K562 (cell line): ENCODE data around the gene MVD.

ENCODE experiments used
- BDP1 ChIP-seq: IDR thresholded peaks from 3 replicates; pipeline ENCODE4 v1.6.1; 2011; ENCODE audit not compliant: insufficient read length, insufficient read depth
- CEBPG ChIP-seq, 3 experiments: fragments of 200-800 bp in 1 of 3; sonication (Bioruptor generic) in 1 of 3; sonication (generic) in 1 of 3; formaldehyde crosslinking in 1 of 3; IDR thresholded peaks in 2 of 3; conservative IDR thresholded peaks in 1 of 3; 2 replicates each; pipeline versions ENCODE4 v1.6.1 to v1.8.0; 2016 to 2022; ENCODE audit warnings: missing compliant biosample characterization in 2 of 3, missing genetic modification characterization in 2 of 3, mild to moderate bottlenecking in 1 of 3, missing genetic modification reagents in 1 of 3
- ELF1 ChIP-seq: fragments of 200-800 bp; sonication (Bioruptor generic); IDR thresholded peaks from 2 replicates; pipeline ENCODE4 v1.6.1; 2016; ENCODE audit warnings: missing genetic modification characterization, missing compliant biosample characterization
- ERF ChIP-seq: fragments of 450-650 bp; formaldehyde crosslinking; IDR thresholded peaks from 2 replicates; pipeline ENCODE4 v1.4.0; 2020; ENCODE audit warnings: mild to moderate bottlenecking, mixed read lengths
- HCFC1 ChIP-seq: IDR thresholded peaks from 2 replicates; pipeline ENCODE4 v1.6.1; 2012; ENCODE audit warnings: low read depth, low read length, improper control_type of control experiment
- JUNB ChIP-seq: fragments of 450-650 bp; formaldehyde crosslinking; conservative IDR thresholded peaks from 2 replicates; pipeline ENCODE4 v1.4.0; 2020; ENCODE audit warnings: mild to moderate bottlenecking
- NCOR1 ChIP-seq: fragments of 450-650 bp; IDR thresholded peaks from 2 replicates; pipeline ENCODE4 v1.6.1; 2016; ENCODE audit warnings: mild to moderate bottlenecking, moderate library complexity
- SAFB2 ChIP-seq: fragments of 200-400 bp; formaldehyde crosslinking; IDR thresholded peaks from 2 replicates; pipeline ENCODE4 v1.6.1; 2018; ENCODE audit warnings: borderline replicate concordance, low read length, low read depth, moderate library complexity; ENCODE audit not compliant: severe bottlenecking
- SIRT6 ChIP-seq: IDR thresholded peaks from one replicate; pipeline ENCODE4 v1.6.1; 2012; ENCODE audit warnings: low read depth, mild to moderate bottlenecking, control low read depth, inconsistent platforms, low read length, moderate library complexity
- ZNF384 ChIP-seq: IDR thresholded peaks from 2 replicates; pipeline ENCODE4 v1.6.1; 2012; ENCODE audit warnings: low read depth, low read length, improper control_type of control experiment
- TF ChIP-seq, protein P1 (sequence below), 3 experiments: IDR thresholded peaks in 2 of 3; conservative IDR thresholded peaks in 1 of 3; 2 replicates each; pipeline ENCODE4 v1.5.1; 2011 to 2012; ENCODE audit warnings: low read length in 3 of 3, mild to moderate bottlenecking in 3 of 3, control low read depth in 2 of 3, improper control_type of control experiment in 1 of 3, inconsistent platforms in 1 of 3, low read depth in 1 of 3, mixed read lengths in 1 of 3, moderate library complexity in 1 of 3; ENCODE audit not compliant: insufficient read depth in 2 of 3
- TF ChIP-seq, protein P2 (sequence below), 2 experiments: fragments of 450-650 bp; formaldehyde crosslinking in 1 of 2; IDR thresholded peaks; 2 replicates each; pipeline versions ENCODE4 v1.4.0 to v1.6.1; 2014 to 2020; ENCODE audit warnings: mild to moderate bottlenecking in 2 of 2, borderline replicate concordance in 1 of 2, low read depth in 1 of 2
- TF ChIP-seq, protein P3 (sequence below): fragments of 250-450 bp; sonication (Bioruptor Pico); IDR thresholded peaks from 2 replicates; pipeline ENCODE4 v1.6.1; 2021; ENCODE audit warnings: mild to moderate bottlenecking

DNA sequence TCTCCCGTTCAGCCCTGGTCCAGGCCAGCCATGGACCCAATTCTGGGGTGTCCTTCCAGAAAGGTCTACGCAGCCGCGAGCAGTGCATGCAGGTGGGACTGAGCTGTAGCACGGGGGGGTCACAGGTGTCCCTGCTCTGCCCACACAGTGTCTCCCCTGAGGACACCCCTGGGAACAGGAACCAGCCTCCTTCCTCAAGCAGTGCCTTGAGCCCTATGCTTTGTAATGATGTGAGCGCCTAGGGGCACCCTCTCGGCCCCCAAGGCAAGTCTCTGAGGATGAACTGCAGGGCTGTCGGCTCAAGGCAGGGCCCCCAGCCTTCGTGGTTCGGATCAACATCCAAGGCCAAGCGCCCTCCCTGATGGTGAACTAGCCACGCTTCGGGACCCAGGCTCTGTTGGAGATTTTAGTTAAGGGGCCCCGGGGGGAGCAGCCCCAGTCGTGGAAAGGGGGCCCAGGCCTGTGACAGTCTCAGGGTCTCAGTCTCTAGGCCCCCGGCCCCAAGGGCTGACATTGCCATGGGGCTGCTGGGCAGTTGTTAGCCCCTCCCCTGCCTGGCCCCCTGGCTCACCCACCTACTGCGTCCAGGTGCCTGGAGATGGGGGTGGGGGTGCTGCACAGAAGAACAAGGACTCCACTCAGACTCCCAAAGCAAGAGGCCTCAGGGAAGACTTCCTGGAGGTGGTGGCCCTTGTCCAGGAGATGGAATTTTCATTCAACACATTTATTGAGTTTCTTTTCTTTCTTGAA is 22.2 kb downstream of the MVD start:
- TF ChIP-seq SIRT6 (no peak), ELF1 (tag) (no peak), NCOR1 (no peak), SAFB2 (no peak), CEBPG (CRISPR knock-in tag; IDR thresholded peaks at IDR 0.05) (no peak), CEBPG (tag; conservative IDR thresholded peaks at IDR 0.05 in 1 of 2, IDR thresholded peaks at IDR 0.05 in 1 of 2) (no peak), ERF (CRISPR knock-in tag) (no peak), HCFC1 (no peak), ZNF384 (no peak), BDP1 (no peak), JUNB (CRISPR knock-in tag) (no peak)
- TF ChIP-seq, protein P1, sequence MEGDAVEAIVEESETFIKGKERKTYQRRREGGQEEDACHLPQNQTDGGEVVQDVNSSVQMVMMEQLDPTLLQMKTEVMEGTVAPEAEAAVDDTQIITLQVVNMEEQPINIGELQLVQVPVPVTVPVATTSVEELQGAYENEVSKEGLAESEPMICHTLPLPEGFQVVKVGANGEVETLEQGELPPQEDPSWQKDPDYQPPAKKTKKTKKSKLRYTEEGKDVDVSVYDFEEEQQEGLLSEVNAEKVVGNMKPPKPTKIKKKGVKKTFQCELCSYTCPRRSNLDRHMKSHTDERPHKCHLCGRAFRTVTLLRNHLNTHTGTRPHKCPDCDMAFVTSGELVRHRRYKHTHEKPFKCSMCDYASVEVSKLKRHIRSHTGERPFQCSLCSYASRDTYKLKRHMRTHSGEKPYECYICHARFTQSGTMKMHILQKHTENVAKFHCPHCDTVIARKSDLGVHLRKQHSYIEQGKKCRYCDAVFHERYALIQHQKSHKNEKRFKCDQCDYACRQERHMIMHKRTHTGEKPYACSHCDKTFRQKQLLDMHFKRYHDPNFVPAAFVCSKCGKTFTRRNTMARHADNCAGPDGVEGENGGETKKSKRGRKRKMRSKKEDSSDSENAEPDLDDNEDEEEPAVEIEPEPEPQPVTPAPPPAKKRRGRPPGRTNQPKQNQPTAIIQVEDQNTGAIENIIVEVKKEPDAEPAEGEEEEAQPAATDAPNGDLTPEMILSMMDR (IDR thresholded peaks at IDR 0.05 in 2 of 3, conservative IDR thresholded peaks at IDR 0.05 in 1 of 3; ENCODE audit: insufficient read depth in 2 of 3, low read depth in 1 of 3, low read length in 3 of 3): no peak
- TF ChIP-seq, protein P2, sequence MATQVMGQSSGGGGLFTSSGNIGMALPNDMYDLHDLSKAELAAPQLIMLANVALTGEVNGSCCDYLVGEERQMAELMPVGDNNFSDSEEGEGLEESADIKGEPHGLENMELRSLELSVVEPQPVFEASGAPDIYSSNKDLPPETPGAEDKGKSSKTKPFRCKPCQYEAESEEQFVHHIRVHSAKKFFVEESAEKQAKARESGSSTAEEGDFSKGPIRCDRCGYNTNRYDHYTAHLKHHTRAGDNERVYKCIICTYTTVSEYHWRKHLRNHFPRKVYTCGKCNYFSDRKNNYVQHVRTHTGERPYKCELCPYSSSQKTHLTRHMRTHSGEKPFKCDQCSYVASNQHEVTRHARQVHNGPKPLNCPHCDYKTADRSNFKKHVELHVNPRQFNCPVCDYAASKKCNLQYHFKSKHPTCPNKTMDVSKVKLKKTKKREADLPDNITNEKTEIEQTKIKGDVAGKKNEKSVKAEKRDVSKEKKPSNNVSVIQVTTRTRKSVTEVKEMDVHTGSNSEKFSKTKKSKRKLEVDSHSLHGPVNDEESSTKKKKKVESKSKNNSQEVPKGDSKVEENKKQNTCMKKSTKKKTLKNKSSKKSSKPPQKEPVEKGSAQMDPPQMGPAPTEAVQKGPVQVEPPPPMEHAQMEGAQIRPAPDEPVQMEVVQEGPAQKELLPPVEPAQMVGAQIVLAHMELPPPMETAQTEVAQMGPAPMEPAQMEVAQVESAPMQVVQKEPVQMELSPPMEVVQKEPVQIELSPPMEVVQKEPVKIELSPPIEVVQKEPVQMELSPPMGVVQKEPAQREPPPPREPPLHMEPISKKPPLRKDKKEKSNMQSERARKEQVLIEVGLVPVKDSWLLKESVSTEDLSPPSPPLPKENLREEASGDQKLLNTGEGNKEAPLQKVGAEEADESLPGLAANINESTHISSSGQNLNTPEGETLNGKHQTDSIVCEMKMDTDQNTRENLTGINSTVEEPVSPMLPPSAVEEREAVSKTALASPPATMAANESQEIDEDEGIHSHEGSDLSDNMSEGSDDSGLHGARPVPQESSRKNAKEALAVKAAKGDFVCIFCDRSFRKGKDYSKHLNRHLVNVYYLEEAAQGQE (IDR thresholded peaks at IDR 0.05; ENCODE audit: borderline replicate concordance): no peak
- TF ChIP-seq, protein P2 (CRISPR knock-in tag; IDR thresholded peaks at IDR 0.05; ENCODE audit: low read depth): no peak
- TF ChIP-seq, protein P3, sequence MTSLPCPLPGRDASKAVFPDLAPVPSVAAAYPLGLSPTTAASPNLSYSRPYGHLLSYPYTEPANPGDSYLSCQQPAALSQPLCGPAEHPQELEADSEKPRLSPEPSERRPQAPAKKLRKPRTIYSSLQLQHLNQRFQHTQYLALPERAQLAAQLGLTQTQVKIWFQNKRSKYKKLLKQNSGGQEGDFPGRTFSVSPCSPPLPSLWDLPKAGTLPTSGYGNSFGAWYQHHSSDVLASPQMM (CRISPR knock-in tag): no peak
